H1 (cell line): ENCODE data around the gene ARSA. TPM values are rescaled to one million over a fixed set of nuclear protein-coding genes. Genes with fewer than 3 reads are reported as not detected.

Source experiments
- CTCF ChIA-PET: fragments of 300-600 bp; sonication (Branson Sonifier 250); formaldehyde crosslinking; loops from one replicate; lab custom pipeline; 2021; ENCODE audit not compliant: partially characterized antibody; lab: Charles Lee
- POLR2A ChIA-PET: fragments of 300-600 bp; sonication (Branson Sonifier 250); formaldehyde crosslinking; loops from one replicate; lab custom pipeline; 2021; ENCODE audit warnings: inconsistent platforms; ENCODE audit not compliant: partially characterized antibody; lab: Charles Lee
- DNase-seq, 2 experiments: peaks; one replicate each; pipeline versions ENCODE4 v3.0.0 to v3.0.0-alpha.2; 2010 to 2022; ENCODE audit warnings: low spot score in 2 of 2, low read depth in 1 of 2, mixed read lengths in 1 of 2
- FAIRE-seq: peaks from 2 replicates; lab custom pipeline; 2011; peaks lifted over from hg19 to GRCh38; lab: Jason Lieb, UNC
- H2AFZ ChIP-seq: 2 replicates; pipeline ENCODE4 v1.8.1; 2012; ENCODE audit warnings: low read length, inconsistent platforms
- H2AK5ac ChIP-seq: 2 replicates; pipeline ENCODE4 v1.6.1; 2013; ENCODE audit warnings: low read depth, low read length
- H2BK120ac ChIP-seq: replicated peaks from 2 replicates; pipeline ENCODE3; 2013; ENCODE audit warnings: low read depth, low read length, inconsistent platforms
- H2BK12ac ChIP-seq: 2 replicates; pipeline ENCODE4 v1.6.1; 2013; ENCODE audit warnings: low read depth, low read length
- H2BK15ac ChIP-seq: 2 replicates; pipeline ENCODE4 v1.6.1; 2013; ENCODE audit warnings: low read length
- H2BK20ac ChIP-seq: 2 replicates; pipeline ENCODE4 v1.6.1; 2013; ENCODE audit warnings: low read length
- H2BK5ac ChIP-seq: 2 replicates; pipeline ENCODE4 v1.6.1; 2013; ENCODE audit warnings: low read depth, low read length
- H3K14ac ChIP-seq: 2 replicates; pipeline ENCODE4 v1.6.1; 2013; ENCODE audit warnings: inconsistent platforms; ENCODE audit not compliant: insufficient read length
- H3K18ac ChIP-seq: 2 replicates; pipeline ENCODE4 v1.6.1; 2013; ENCODE audit warnings: low read length; ENCODE audit errors: extremely low read depth
- H3K23ac ChIP-seq: 2 replicates; pipeline ENCODE4 v1.6.1; 2013; ENCODE audit warnings: inconsistent platforms; ENCODE audit not compliant: insufficient read length
- H3K23me2 ChIP-seq: 2 replicates; pipeline ENCODE4 v1.6.1; 2013; ENCODE audit warnings: low read depth, low read length
- H3K27ac ChIP-seq: 2 replicates; pipeline ENCODE4 v1.6.1; 2011; ENCODE audit warnings: low read depth, low read length, inconsistent platforms
- H3K27me3 ChIP-seq, 4 experiments: replicated peaks in 1 of 4; 1 replicate in 1 of 4; 2 replicates in 3 of 4; pipeline versions ENCODE4 v1.6.1 to v1.8.1; 2011 to 2013; ENCODE audit warnings: low read length in 3 of 4, mild to moderate bottlenecking in 3 of 4, inconsistent platforms in 2 of 4, mixed read lengths in 2 of 4, moderate library complexity in 1 of 4; ENCODE audit not compliant: control insufficient read depth in 3 of 4, insufficient read depth in 3 of 4; ENCODE audit errors: extremely low read depth in 1 of 4
- H3K36me3 ChIP-seq, 4 experiments: 2 replicates each; pipeline versions ENCODE4 v1.6.1 to v1.8.1; 2011 to 2013; ENCODE audit warnings: mild to moderate bottlenecking in 4 of 4, low read length in 3 of 4, moderate library complexity in 2 of 4, control low read depth in 1 of 4, inconsistent platforms in 1 of 4; ENCODE audit not compliant: insufficient read depth in 4 of 4, control insufficient read depth in 2 of 4
- H3K4ac ChIP-seq: replicated peaks from 2 replicates; pipeline ENCODE3; 2013; ENCODE audit warnings: low read length, low read depth, mixed read lengths, inconsistent platforms; ENCODE audit not compliant: insufficient read length
- H3K4me1 ChIP-seq, 4 experiments: replicated peaks in 1 of 4; 1 replicate in 1 of 4; 2 replicates in 3 of 4; pipeline versions ENCODE4 v1.6.1 to v1.8.1; 2011 to 2013; ENCODE audit warnings: low read length in 3 of 4, inconsistent platforms in 2 of 4, mixed read lengths in 1 of 4; ENCODE audit not compliant: insufficient read depth in 4 of 4, control insufficient read depth in 3 of 4
- H3K4me2 ChIP-seq, 2 experiments: 2 replicates each; pipeline versions ENCODE4 v1.6.1 to v1.8.1; 2011 to 2013; ENCODE audit warnings: low read depth in 2 of 2, low read length in 2 of 2, control low read depth in 1 of 2, inconsistent platforms in 1 of 2, mild to moderate bottlenecking in 1 of 2; ENCODE audit not compliant: insufficient read depth in 1 of 2
- H3K4me3 ChIP-seq, 4 experiments: fragments of 200-600, 300-600 bp in 1 of 4; sonication (generic), shearing (Covaris generic), sonication (Bioruptor Twin) in 1 of 4; 2 replicates each; pipeline versions ENCODE4 v1.5.1 to v1.8.1; 2011 to 2016; ENCODE audit warnings: low read length in 4 of 4, low read depth in 3 of 4, control low read depth in 2 of 4, inconsistent platforms in 2 of 4, mild to moderate bottlenecking in 2 of 4, mixed read lengths in 1 of 4, moderate library complexity in 1 of 4; ENCODE audit not compliant: insufficient read depth in 2 of 4; ENCODE audit errors: extremely low read depth in 1 of 4
- H3K56ac ChIP-seq: replicated peaks from 2 replicates; pipeline ENCODE3; 2013; ENCODE audit warnings: low read depth, mild to moderate bottlenecking, mixed read lengths, low read length, inconsistent platforms; ENCODE audit not compliant: insufficient read length
- H3K79me1 ChIP-seq: 2 replicates; pipeline ENCODE4 v1.6.1; 2013; ENCODE audit warnings: low read depth, low read length, control low read depth
- H3K79me2 ChIP-seq, 2 experiments: 2 replicates each; pipeline versions ENCODE4 v1.6.1 to v1.8.1; 2012 to 2013; ENCODE audit warnings: low read length in 2 of 2, mild to moderate bottlenecking in 2 of 2, inconsistent platforms in 1 of 2; ENCODE audit not compliant: insufficient read depth in 2 of 2, control insufficient read depth in 1 of 2
- H3K9ac ChIP-seq, 4 experiments: replicated peaks in 1 of 4; 1 replicate in 1 of 4; 2 replicates in 3 of 4; pipeline versions ENCODE4 v1.6.1 to v1.8.1; 2011 to 2013; ENCODE audit warnings: low read depth in 3 of 4, low read length in 3 of 4, control low read depth in 2 of 4, mild to moderate bottlenecking in 2 of 4, moderate library complexity in 2 of 4, inconsistent platforms in 1 of 4; ENCODE audit errors: extremely low read depth in 1 of 4
- H3K9me3 ChIP-seq, 2 experiments: 2 replicates each; pipeline versions ENCODE4 v1.6.1 to v1.8.1; 2012 to 2013; ENCODE audit warnings: mild to moderate bottlenecking in 2 of 2, moderate library complexity in 2 of 2, control low read depth in 1 of 2, inconsistent platforms in 1 of 2, low read depth in 1 of 2, low read length in 1 of 2, mixed read lengths in 1 of 2; ENCODE audit not compliant: insufficient read depth in 2 of 2
- H4K20me1 ChIP-seq, 2 experiments: replicated peaks in 1 of 2; 2 replicates each; pipeline versions ENCODE3 to v1.8.1; 2011 to 2013; ENCODE audit warnings: inconsistent platforms in 2 of 2, low read length in 2 of 2, mild to moderate bottlenecking in 1 of 2; ENCODE audit not compliant: insufficient read depth in 2 of 2, control insufficient read depth in 1 of 2
- H4K5ac ChIP-seq: 2 replicates; pipeline ENCODE4 v1.6.1; 2013; ENCODE audit warnings: low read length, low read depth, mixed read lengths, inconsistent platforms; ENCODE audit not compliant: insufficient read length
- H4K8ac ChIP-seq: 2 replicates; pipeline ENCODE4 v1.8.0; 2013; ENCODE audit warnings: mild to moderate bottlenecking, moderate library complexity, low read length, inconsistent platforms; ENCODE audit not compliant: insufficient read depth; ENCODE audit errors: extremely low read depth
- H4K91ac ChIP-seq: replicated peaks from 2 replicates; pipeline ENCODE3; 2013; ENCODE audit warnings: low read length, mixed read lengths, inconsistent platforms; ENCODE audit not compliant: insufficient read length
- CEBPB ChIP-seq: IDR thresholded peaks from 2 replicates; pipeline ENCODE4 v1.6.1; 2012; ENCODE audit warnings: low read depth, low read length
- EZH2 ChIP-seq: fragments of 200-600 bp; sonication (generic); IDR thresholded peaks from 2 replicates; pipeline ENCODE4 v1.7.1; 2012; ENCODE audit warnings: low read depth, mild to moderate bottlenecking, moderate library complexity, low read length, inconsistent platforms; ENCODE audit not compliant: severe bottlenecking
- KDM4A ChIP-seq: IDR thresholded peaks from one replicate; pipeline ENCODE4 v1.7.1; 2012; ENCODE audit warnings: low read depth, mild to moderate bottlenecking, moderate library complexity, low read length, inconsistent platforms; ENCODE audit not compliant: severe bottlenecking
- RNF2 ChIP-seq: fragments of 200-900, 300-1000 bp; sonication (generic); IDR thresholded peaks from 2 replicates; pipeline ENCODE4 v1.7.1; 2016; ENCODE audit warnings: borderline replicate concordance, low read depth, mild to moderate bottlenecking, antibody characterized with exemption, low read length; ENCODE audit not compliant: poor library complexity, severe bottlenecking; ENCODE audit errors: missing control alignments
- SP1 ChIP-seq: IDR thresholded peaks from 2 replicates; pipeline ENCODE4 v1.6.1; 2011; ENCODE audit warnings: low read depth, low read length
- SRF ChIP-seq: IDR thresholded peaks from 2 replicates; pipeline ENCODE4 v1.6.1; 2011; ENCODE audit warnings: mild to moderate bottlenecking, low read depth, low read length, moderate library complexity
- TBP ChIP-seq: IDR thresholded peaks from 2 replicates; pipeline ENCODE4 v1.6.1; 2011; ENCODE audit warnings: low read depth, low read length, improper control_type of control experiment
- WGBS, 2 experiments: shearing (Covaris generic) in 1 of 2; methylation state at CpG; one replicate each; pipeline versions ENCODE4 v1.1.6 to v1.1.7; 2013 to 2015; ENCODE audit warnings: low lambda C conversion rate in 2 of 2, mixed read lengths in 2 of 2, inconsistent platforms in 1 of 2, low coverage in 1 of 2, missing lambda C conversion rate in 1 of 2; ENCODE audit not compliant: insufficient replicate concordance in 2 of 2, insufficient coverage in 1 of 2, insufficient read length in 1 of 2; ENCODE audit errors: extremely low coverage in 1 of 2, missing lambda C conversion rate in 1 of 2; 5-methylcytosine and 5-hydroxymethylcytosine counted together
- polyA plus RNA-seq, 7 experiments: library from polyadenylated mRNA; depleted of rRNA in 3 of 7; stranded (reverse) in 5 of 7; unstranded in 2 of 7; fragments of >200 nt in 5 of 7; fragments of 200-250 nt in 2 of 7; gene quantifications; 1 replicate in 5 of 7; 2 replicates in 1 of 7; 4 replicates in 1 of 7; pipeline versions ENCODE4 v1.2.1 to v1.2.3, GENCODE V29; 2011 to 2013; ENCODE audit warnings: missing spikeins in 2 of 7, mixed read lengths in 2 of 7
- total RNA-seq: library from RNA; stranded (reverse); fragmentation: NEBNext Ultra II Directional; extraction: Animal tissue kit (Norgen Biotek cat#: 25700); gene quantifications from 2 replicates; pipeline ENCODE4 v1.2.1, GENCODE V29; 2021
- TF ChIP-seq, protein P1 (sequence below): IDR thresholded peaks from 2 replicates; pipeline ENCODE4 v1.6.1; 2011; ENCODE audit warnings: low read depth, mild to moderate bottlenecking, low read length; ENCODE audit not compliant: insufficient read depth
- TF ChIP-seq, protein P2 (sequence below): IDR thresholded peaks from 2 replicates; pipeline ENCODE4 v1.6.1; 2012; ENCODE audit warnings: inconsistent platforms

Gene ARSA
- total and polyA plus RNA-seq, 2 of the 8 experiments (the other 6 are each of a cell fraction or from before 2014, with no cell fraction given): 9.8 to 10.1 TPM

DNA sequence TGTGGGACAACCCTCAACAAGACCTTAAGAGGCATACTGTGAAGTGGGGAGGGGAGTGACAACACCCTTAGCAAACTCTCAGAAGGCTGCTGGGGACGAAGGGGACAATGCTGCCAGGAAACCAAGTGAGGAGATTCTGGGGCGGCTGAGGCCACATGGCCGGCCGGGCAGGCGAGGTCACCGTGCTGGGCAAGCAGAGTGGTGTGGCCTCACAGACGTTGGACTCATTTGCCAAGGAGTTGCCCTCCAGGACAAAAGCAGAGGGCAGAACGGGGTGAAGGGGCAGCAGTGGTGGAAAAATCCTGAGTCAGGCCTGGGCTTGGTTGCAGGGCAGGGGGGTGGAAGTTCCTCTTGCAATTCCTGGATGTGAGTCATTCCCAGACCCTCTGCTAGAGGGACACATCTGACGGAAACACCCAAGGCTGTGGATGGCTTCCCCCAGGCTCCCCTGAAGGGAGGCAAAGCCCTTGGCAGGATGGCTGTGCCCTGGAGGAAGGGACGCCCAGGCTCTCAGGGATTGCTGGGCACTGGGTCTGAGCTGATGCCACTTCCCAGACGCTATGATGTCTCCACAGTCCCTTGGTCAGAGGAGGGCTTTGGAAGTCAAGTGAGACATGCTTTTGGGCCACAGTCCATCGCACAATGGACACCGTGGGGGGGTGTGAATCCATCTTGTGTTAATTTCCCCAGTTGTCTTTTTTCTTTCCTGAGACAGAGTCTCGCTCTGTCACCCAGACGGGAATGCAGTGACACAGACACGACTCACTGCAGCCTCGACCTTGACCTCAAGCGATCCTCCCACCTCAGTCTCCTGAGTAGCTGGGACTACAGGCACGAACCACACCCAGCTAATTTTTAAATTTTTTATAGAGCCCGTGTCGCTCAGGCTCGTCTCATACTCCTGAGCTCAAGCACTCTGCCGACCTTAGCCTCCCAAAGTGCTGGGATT is 28.4 kb upstream of the ARSA start:
- Histone ChIP-seq H3K27ac (no peak overlapping the region), H2BK120ac (no peak overlapping the region), H3K36me3 (no peaks in the 10 kb centered on the region), H3K79me2 (no peaks in the 10 kb centered on the region), H4K8ac (no peak overlapping the region), H3K79me1 (no peaks in the 10 kb centered on the region), H3K9ac (no peak overlapping the region; a peak in 1 of 7 replicates), H2BK12ac (no peak overlapping the region), H2AFZ (no peak overlapping the region), H3K18ac (no peak overlapping the region), H4K5ac (no peak overlapping the region), H3K4me2 (no peak overlapping the region; a peak in 1 of 4 replicates), H2AK5ac (no peak overlapping the region; the same call in 1 of the 2 replicates), H2BK15ac (no peak overlapping the region), H3K23me2 (no peaks in the 10 kb centered on the region; the same call in 1 of the 2 replicates), H2BK20ac (no peak overlapping the region), H3K23ac (no peak overlapping the region), H4K20me1 (no peaks in the 10 kb centered on the region), H3K27me3 (peaks cover 0 to 24% (median 9%) of the 10 kb centered on the region in 4 experiments; a peak in 6 of 7 replicates), H3K9me3 (0 out of 4 replicates have a peak, but pooled peaks cover 0 to under 1% of the 10 kb centered on the region in 2 experiments), H3K4ac (no peak overlapping the region), H3K4me3 (no peak overlapping the region), H3K14ac (no peak overlapping the region), H3K4me1 (no peaks in the 10 kb centered on the region; a peak in 1 of 7 replicates), H4K91ac (no peak overlapping the region), H3K56ac (no peak overlapping the region), H2BK5ac (no peak overlapping the region)
- ChIA-PET CTCF (interaction anchor here (0.6 to 0.9 kb wide), 3 partner anchors 13 to 38 kb away, joined by 4 read pairs; no protein-coding TSS in a partner anchor), POLR2A (interaction anchor here (0.6 to 2.2 kb wide), 2 partner anchors 14 to 38 kb away, joined by 3 to 8 read pairs; no protein-coding TSS in a partner anchor)
- FAIRE-seq (no peak), DNase-seq (no peak)
- 84% methylated on average over 23 of the region's 23 CpGs; no CpG with 5 or more reads in 1 of the 2 experiments for WGBS, 2 experiments
- TF ChIP-seq, protein P1, sequence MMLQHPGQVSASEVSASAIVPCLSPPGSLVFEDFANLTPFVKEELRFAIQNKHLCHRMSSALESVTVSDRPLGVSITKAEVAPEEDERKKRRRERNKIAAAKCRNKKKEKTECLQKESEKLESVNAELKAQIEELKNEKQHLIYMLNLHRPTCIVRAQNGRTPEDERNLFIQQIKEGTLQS: no peak
- TF ChIP-seq, protein P2, sequence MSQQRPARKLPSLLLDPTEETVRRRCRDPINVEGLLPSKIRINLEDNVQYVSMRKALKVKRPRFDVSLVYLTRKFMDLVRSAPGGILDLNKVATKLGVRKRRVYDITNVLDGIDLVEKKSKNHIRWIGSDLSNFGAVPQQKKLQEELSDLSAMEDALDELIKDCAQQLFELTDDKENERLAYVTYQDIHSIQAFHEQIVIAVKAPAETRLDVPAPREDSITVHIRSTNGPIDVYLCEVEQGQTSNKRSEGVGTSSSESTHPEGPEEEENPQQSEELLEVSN: no peak
- TF ChIP-seq RNF2 (no peak), SRF (no peak), EZH2 (no peak), KDM4A (no peak), SP1 (no peak), CEBPB (no peak), TBP (no peak)
